GM18907 (cell line): ENCODE results near the gene STX7.

ENCODE experiments used
- ATAC-seq: cut with Tn5 transposase; IDR thresholded peaks from one replicate; pipeline ENCODE4 v1.9.1; 2021; ENCODE audit warnings: mild to moderate bottlenecking, moderate library complexity; ENCODE audit not compliant: unreplicated experiment

The STX7 gene

GRCh38 chr6:132506869-132507808 is 5.8 kb downstream of the STX7 start:
- ATAC-seq, result no peak

- ATAC-seq, result no peak
These were observed 6.5 kb downstream of the STX7 start for GRCh38 chr6:132506461-132506860.

GRCh38 chr6:132505158-132505557 is 7.8 kb downstream of the STX7 start:
- ATAC-seq, result peak; percentile 54

DNA sequence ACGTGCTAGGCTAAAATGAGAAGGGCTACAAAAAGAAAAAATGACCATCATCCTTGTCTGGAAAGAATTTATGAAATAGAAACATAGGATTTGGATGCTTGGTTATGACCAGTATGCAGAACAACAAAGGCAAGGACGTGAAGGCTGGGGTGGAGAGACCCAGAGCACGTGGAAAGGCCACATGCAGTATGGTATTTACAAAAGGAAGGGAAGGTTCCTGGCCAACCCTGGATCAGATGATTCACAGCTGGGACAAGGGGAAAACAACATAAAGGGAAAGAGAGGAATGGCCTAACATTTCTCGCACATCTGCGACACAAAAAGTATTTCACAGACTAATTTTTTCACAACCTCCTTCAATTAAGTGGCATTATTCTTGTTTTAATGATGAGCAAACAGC is 8.2 kb downstream of the STX7 start:
- no peak for ATAC-seq

- ATAC-seq, result no peak
These were observed 13.2 kb downstream of the STX7 start for GRCh38 chr6:132499757-132500156.

- ATAC-seq, result peak; percentile 59
These were observed 14.3 kb downstream of the STX7 start for GRCh38 chr6:132498638-132499037.

- ATAC-seq, result no peak
These were observed 16.3 kb downstream of the STX7 start for GRCh38 chr6:132496519-132497180.

GRCh38 chr6:132495604-132496079 is 17.3 kb downstream of the STX7 start:
- ATAC-seq, result peak; percentile 48

DNA sequence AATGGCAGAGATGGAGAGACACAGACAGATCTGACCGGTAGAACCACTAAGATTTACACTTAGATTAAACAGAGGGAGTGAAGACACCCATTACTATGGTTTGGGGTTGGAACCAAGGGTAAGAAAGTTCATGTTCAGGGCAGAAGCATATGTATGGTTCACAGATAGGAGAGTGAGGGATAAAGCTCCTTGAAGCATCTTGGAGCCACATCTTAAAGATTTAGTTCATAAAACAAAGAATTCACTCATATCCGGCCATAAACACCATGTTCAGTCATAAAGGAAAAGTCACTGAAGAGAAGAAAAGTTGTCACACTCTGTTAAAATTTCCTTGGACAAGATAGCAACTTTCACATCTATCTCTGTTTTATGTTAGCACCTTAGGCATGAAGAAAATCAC is 18.0 kb downstream of the STX7 start:
- ATAC-seq, result peak; percentile 26

DNA sequence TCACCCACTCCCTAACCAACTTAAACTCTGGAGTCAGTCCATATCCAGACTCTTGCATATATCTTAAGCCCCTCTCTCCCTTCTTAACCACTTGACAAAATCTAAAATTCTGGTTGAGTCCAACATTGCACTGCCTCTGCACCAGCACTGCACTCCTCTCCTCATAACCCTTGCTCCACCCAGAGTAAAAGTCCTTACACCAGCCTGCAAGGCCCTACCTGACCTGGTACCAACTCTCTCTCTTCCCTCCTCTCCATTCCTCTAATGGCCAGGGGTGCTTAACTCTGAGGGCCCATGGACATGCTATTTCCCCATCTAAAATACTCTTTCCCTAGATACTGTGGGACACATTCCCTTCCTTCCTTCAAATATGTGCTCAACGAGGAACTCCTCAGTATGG is 21.0 kb downstream of the STX7 start:
- no peak for ATAC-seq

DNA sequence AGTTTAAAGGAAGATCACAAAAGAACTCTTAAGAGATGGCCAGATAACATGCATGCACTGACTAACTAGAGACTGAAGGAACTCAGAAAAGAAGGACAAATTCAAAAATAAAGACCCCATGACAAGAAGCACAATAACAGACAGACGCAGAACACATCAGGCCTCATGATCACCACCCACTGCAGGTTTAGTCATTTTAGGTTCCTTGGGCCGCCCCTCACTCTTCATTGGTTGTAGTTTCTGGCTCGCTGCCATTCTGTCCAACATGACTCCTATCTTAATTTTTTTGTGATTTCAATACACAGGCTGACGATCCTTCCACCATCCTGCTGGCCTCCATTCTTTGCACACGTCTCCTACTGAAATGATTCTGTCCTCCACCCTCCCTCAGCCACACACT is 21.6 kb downstream of the STX7 start:
- ATAC-seq, result no peak

DNA sequence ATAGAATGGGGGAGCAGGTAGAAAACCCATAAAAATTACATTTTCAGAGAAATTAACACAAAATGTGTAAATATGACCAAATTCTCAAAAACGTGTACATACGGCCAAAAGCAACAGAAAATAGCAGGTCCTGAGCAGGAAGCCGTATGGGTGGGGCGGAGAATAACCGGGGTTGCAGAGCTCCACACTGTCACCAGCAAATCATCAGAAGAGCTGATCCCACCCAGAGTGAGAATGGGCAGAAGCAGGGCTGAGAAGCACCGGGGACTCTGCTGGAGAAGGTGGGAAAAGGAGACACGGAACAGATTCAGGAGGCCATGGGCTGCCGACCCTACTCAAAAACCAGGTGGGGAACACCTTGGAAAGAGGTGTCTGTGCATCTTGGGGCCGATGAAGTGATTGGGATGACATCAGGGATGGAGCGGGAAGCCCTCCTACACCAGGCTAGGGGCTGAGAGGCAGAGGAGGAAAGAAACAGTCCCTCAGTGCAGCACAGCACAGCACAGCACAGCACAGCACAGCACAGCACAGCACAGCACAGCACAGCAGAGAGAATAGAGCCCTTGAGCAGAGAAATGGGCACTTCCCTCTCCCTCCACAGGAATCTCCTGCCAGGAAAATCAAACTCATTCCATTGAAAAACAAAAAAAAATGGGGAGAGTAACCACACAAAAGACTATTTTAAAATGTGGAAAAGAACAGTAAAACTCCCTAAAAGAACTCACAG is 22.3 kb downstream of the STX7 start:
- ATAC-seq, result peak; percentile 46

GRCh38 chr6:132490024-132490423 is 22.9 kb downstream of the STX7 start:
- peak; percentile 47 for ATAC-seq

DNA sequence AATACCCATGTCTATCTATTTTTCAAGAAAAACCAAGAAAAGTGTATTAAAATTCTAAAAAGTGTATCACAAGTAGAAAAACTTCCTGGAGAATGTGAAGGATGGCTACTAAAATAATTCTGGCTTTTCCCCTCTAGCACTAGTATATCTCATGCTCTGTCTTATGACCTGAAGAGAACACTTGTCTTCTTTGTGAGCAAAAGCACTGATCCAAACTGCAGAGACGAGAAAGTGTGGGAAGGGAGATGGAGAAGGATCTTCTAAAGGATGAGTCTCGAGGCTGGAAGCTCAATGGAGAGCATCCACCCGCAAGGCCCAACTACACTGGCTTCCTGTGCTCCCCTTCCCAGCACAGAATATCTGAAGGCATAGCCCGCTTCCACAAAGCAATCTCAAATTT is 23.5 kb downstream of the STX7 start:
- ATAC-seq, result no peak

GRCh38 chr6:132487762-132488161 is 25.2 kb downstream of the STX7 start:
- ATAC-seq, result no peak

DNA sequence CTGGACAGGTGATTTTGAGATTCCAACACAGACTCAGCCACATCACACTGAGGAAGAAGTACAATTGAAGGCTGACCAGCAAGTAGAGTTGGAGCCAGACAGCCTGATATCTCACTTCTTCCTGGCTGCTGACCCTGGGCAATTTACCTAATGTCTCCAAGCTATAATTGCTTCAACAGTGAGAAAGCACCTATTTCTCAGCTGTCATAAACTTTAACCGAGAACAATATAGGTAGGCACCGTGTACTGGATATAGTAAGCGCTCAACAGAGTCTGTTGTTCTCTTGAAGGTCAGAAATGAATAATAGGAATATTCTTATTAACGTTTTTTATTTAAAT is 28.3 kb downstream of the STX7 start:
- ATAC-seq, result no peak

DNA sequence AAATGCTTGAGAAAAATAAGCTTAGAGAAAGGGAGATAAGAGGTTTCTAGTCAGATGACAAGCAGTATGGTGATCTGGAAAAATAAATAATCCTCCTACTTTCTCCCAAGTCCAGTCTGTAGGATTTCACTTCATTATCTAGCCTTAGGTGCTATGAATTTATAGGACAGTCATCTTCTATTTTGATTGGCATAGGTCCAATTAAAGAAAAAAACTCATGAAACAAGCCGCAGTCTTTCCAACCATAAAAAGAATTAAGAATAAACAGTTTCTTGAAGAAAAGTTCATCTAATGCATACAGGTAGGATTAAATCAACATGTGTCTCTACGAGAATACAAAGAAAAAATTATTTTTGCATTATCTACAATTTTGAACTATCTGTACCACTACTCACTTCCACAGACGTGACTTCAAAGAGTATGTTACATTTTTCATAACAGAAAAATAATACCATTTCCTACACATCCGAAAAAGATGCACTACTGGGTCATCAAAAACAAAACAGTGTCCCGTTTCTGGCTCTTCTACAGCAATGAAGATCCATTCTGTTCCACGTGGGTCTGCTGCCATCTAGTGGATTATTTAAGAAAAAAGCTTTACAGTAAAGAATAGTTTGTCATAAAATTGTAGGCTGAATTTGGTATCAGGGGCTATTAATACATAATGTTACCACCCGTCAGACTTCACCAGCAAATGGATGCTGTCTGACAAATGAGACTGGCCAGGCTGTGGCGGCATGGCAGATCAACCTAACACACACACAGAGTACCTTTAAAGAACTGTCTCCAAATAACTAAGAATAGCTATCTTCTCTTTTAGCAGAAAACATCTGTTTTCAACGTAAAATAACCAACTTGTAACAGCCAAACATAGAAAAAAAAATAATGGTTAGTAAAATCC is 28.9 kb downstream of the STX7 start:
- peak; percentile 75 for ATAC-seq

DNA sequence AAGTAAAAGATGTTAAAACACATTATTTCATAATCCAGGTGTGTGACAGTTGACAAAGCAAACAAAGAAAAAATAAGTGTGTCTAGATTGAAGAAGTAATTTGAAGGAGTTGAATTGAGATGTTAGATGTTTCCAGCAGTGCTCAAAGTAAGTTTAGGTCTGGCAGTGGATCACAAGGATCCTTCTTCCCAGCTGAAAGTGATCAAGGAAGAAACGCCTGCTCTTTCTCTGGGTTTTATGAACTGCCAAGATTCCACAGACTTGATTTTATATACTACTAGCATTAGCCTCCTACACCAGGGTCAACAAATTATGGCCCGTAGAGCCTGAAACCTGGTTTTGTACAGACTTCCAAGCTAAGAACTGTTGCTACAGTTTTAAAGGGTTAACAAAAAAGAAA is 30.3 kb downstream of the STX7 start:
- ATAC-seq, result no peak

- ATAC-seq, result no peak
These were observed 31.7 kb downstream of the STX7 start for GRCh38 chr6:132481189-132481588.

- no peak for ATAC-seq
These were observed 33.8 kb downstream of the STX7 start for GRCh38 chr6:132479131-132479530.

GRCh38 chr6:132478674-132479073 is 34.2 kb downstream of the STX7 start:
- ATAC-seq, result no peak
